Duodenal mucosa (tissue), 2 donors: Measurements from ENCODE around the gene DLG2.
A peak's percentile ranks its signal among the peaks of the same experiment; 100 is the strongest.

Source experiments
- H3K27ac ChIP-seq: one replicate; pipeline ENCODE4 v1.7.0; 2013; ENCODE audit warnings: low read depth, low read length
- H3K27me3 ChIP-seq, 2 donors: one replicate each; pipeline ENCODE4 v1.7.0; 2013; ENCODE audit warnings: low read length in 2 of 2, control low read depth in 1 of 2; ENCODE audit not compliant: insufficient read depth in 2 of 2, control insufficient read depth in 1 of 2
- H3K36me3 ChIP-seq, 2 donors: one replicate each; pipeline ENCODE4 v1.7.0; 2013; ENCODE audit warnings: low read length in 2 of 2, control low read depth in 1 of 2; ENCODE audit not compliant: insufficient read depth in 2 of 2, control insufficient read depth in 1 of 2
- H3K4me1 ChIP-seq, 2 donors: one replicate each; pipeline ENCODE4 v1.7.0; 2013; ENCODE audit warnings: low read length in 2 of 2, control low read depth in 1 of 2; ENCODE audit not compliant: insufficient read depth in 2 of 2, control insufficient read depth in 1 of 2
- H3K4me3 ChIP-seq, 2 donors: one replicate each; pipeline ENCODE4 v1.7.0; 2013; ENCODE audit warnings: low read length in 2 of 2, low read depth in 1 of 2
- H3K9ac ChIP-seq, 2 donors: one replicate each; pipeline ENCODE4 v1.7.0; 2013; ENCODE audit warnings: low read length in 2 of 2, low read depth in 1 of 2
- H3K9me3 ChIP-seq, 2 donors: one replicate each; pipeline ENCODE4 v1.7.0; 2013; ENCODE audit warnings: low read length in 2 of 2, control low read depth in 1 of 2; ENCODE audit not compliant: control insufficient read depth in 1 of 2

The DLG2 gene

GRCh38 chr11:83697518-83697917 is 1929.6 kb downstream of the DLG2 start:
- H3K4me1 ChIP-seq, result peaks cover 19 to 21% of the 10 kb centered on the region in 2 donors
- H3K9me3 ChIP-seq, result no peaks in the 10 kb centered on the region
- no peaks in the 10 kb centered on the region for H3K27me3 ChIP-seq
- no peak overlapping the region for H3K4me3 ChIP-seq
- no peak overlapping the region for H3K27ac ChIP-seq
- no peak overlapping the region for H3K9ac ChIP-seq
- no peaks in the 10 kb centered on the region for H3K36me3 ChIP-seq

DNA sequence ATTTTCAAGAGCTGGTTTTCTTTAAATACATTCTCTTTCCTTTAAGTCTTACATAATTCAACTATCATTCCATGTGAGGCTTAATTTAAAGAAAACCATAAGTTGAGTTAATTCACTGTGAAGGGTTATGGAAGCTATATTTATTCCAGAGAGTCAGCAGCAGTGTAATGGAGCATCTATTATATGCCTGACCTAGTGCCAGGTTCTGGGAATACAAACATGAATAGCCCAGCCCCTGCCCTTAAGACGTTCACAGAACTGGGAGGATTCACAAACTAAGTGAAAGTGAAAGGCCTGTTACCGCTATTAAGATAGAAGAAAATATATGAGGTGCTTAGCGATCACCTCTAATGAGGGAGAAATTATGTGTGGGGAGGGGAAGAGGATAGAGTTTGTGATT is 1932.1 kb downstream of the DLG2 start:
- H3K4me1 ChIP-seq, result peaks cover 32 to 34% of the 10 kb centered on the region in 2 donors
- no peak overlapping the region for H3K27ac ChIP-seq
- no peaks in the 10 kb centered on the region for H3K36me3 ChIP-seq
- H3K27me3 ChIP-seq, result no peaks in the 10 kb centered on the region
- no peak overlapping the region for H3K4me3 ChIP-seq
- H3K9ac ChIP-seq, result no peak overlapping the region
- no peaks in the 10 kb centered on the region for H3K9me3 ChIP-seq

GRCh38 chr11:83694191-83694910 is 1932.8 kb downstream of the DLG2 start:
- Histone ChIP-seq H3K27me3 (no peaks in the 10 kb centered on the region), H3K4me1 (peaks cover 32 to 34% of the 10 kb centered on the region in 2 donors), H3K9me3 (no peaks in the 10 kb centered on the region), H3K9ac (no peak overlapping the region), H3K27ac (no peak overlapping the region), H3K36me3 (no peaks in the 10 kb centered on the region), H3K4me3 (no peak overlapping the region)

DNA sequence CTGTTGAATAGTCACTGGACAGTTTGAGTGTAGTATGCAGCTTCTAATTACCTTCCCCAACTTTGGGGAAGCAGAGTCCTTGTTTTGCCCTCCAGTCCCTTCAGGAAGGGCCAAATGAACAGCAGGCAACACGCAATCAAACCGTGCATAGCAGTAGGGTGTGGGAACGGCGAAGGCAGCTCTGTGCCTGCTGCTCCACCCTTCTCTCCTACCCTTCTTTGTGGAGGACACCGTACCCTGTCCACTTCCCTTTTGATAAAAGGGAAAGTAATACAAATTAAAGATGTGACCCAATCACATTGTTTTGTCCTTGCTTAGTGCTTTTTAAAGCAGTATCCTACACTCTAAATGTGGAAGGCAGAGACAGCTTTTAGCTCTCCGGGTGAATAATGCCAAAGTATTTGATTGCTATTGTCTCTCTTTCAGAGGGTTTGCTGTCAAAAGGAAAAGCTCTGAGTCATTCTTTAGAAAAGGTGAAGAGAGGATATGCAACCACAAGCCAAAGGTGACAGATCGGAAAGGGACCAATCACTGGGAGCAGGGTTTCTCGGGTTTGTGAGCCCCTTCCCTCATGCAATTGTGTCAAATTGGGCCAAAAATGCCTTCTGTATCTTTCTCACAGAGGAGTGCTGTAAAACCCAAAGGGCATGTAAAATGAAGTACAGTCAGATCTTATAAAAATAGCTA is 1933.7 kb downstream of the DLG2 start:
- H3K4me3 ChIP-seq, result no peak overlapping the region
- H3K4me1 ChIP-seq, result peaks cover 32 to 34% of the 10 kb centered on the region in 2 donors
- H3K36me3 ChIP-seq, result no peaks in the 10 kb centered on the region
- H3K27me3 ChIP-seq, result no peaks in the 10 kb centered on the region
- H3K9me3 ChIP-seq, result no peaks in the 10 kb centered on the region
- H3K27ac ChIP-seq, result no peak overlapping the region
- no peak overlapping the region for H3K9ac ChIP-seq

DNA sequence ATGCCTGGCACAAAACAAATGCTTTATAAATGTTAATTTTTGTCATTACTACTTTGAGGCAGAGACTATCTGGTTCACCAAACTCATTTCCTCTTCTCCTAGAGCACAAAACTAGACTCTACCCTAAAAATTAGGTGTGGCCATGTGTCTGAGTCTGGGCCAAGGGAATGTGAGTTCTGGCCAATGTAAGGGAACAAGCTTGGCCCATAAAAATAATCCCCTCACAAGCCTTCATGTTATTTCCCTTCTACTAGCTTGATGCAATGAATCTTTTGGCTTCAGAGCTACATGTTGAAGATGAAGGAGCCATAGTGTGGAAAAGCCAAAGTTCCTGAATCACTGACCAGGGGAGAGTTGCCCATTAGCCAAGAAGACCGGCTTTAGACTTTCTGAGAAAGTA is 1934.5 kb downstream of the DLG2 start:
- H3K27me3 ChIP-seq, result no peaks in the 10 kb centered on the region
- no peaks in the 10 kb centered on the region for H3K36me3 ChIP-seq
- no peak overlapping the region for H3K4me3 ChIP-seq
- H3K9me3 ChIP-seq, result no peaks in the 10 kb centered on the region
- peaks cover 32 to 34% of the 10 kb centered on the region in 2 donors for H3K4me1 ChIP-seq
- H3K9ac ChIP-seq, result no peak overlapping the region
- no peak overlapping the region for H3K27ac ChIP-seq

DNA sequence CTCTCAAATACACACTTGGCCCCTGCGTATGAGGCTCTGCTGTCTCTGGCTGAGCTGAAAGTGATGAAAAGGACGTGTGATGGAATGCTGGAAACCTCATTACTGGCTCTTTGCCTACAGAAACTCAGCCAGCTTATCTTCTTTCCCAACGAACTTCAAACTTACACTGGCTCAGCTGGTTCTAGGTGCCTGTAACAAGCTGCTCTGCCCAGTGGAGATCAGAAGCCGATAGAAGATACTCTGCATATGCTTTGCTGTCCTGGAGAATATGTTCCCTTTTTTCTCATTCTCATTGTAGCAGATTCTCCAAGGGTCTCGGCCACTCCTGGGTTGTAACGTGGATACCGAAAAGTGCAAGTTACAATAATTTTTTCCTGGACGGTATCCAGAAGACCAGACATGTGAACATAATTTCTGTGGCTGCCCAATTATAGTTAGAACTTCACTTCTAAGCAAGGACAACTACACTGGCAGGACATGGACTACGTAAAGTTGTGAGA is 1935.6 kb downstream of the DLG2 start:
- Histone ChIP-seq H3K4me1 (peaks cover 32 to 34% of the 10 kb centered on the region in 2 donors), H3K36me3 (no peaks in the 10 kb centered on the region), H3K27ac (no peak overlapping the region), H3K9me3 (no peaks in the 10 kb centered on the region), H3K9ac (no peak overlapping the region), H3K27me3 (no peaks in the 10 kb centered on the region), H3K4me3 (peak overlapping the region in 1 of 2 donors; percentile 24)

DNA sequence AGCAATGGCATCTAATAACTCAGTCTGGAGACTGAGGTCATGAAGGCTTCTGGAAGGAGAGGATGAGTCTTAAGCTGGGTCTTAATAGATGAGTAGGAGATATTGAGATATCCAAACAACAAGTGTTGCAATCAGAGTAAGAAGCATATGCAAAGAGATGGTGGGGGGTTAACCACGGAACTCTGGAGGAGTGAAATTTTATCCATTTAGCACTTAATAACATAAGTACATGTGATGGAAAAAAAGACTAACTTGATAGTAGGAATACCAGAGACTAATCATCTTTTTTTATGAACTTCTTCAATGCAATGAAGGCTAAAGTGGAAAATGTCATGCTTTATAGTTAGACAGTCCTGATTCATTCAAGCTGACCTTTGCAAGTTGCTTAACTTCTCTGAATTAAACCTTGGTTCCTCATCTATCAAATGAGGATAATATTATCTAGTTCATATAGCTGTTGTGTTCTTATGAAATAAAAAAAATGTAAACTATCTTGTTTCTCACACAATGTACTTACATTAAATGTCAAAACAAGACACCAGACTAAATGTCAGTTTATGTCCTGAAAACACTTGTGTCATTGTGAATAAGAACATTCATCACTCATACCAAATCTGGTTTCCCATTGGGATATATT is 1937.9 kb downstream of the DLG2 start:
- no peaks in the 10 kb centered on the region for H3K36me3 ChIP-seq
- H3K9ac ChIP-seq, result no peak overlapping the region
- H3K27me3 ChIP-seq, result no peaks in the 10 kb centered on the region
- H3K27ac ChIP-seq, result no peak overlapping the region
- no peak overlapping the region for H3K4me3 ChIP-seq
- H3K9me3 ChIP-seq, result no peaks in the 10 kb centered on the region
- H3K4me1 ChIP-seq, result peaks cover 25 to 26% of the 10 kb centered on the region in 2 donors

DNA sequence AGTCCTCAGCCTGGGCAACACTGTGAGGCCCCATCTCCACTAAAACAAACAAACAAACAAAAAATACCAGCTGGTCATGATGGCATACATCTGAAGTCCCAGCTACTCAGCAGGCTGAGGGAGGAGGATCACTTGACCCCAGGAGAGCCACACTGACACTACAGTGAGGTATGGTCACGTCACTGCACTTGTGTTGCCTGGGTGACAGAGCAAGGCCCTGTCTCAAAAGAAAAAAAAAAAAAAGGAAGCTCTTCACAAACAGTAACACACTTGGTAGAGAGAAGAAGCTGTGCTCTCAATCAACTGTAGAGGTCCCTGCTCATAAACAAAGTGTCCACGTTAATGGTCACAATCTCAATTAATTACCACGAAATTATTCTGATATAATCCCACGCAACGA is 1939.4 kb downstream of the DLG2 start:
- no peak overlapping the region for H3K27ac ChIP-seq
- no peaks in the 10 kb centered on the region for H3K27me3 ChIP-seq

DNA sequence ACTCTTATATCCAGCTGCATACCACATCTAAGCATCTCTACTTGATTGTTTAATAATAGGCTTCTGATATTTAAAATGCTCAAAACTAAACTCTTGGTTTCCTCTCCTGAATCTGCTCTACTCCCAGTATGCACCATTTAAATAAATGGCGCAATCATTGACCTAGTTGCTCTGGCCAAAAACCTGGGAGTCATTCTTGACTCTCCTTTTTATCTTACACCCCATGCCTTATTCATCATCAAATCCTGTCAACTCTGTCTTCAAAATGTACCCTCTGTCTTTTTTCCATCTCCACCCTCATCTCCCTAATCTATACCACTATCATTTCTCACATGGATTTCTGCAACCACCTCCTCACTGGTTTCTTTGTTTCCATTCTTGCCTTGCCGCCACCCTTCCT is 1941.4 kb downstream of the DLG2 start:
- peaks cover 0 to 3% of the 10 kb centered on the region in 2 donors for H3K27me3 ChIP-seq
- H3K4me3 ChIP-seq, result no peak overlapping the region
- H3K9me3 ChIP-seq, result no peaks in the 10 kb centered on the region
- H3K27ac ChIP-seq, result no peak overlapping the region
- H3K9ac ChIP-seq, result no peak overlapping the region
- peaks cover 0 to under 1% of the 10 kb centered on the region in 2 donors for H3K4me1 ChIP-seq
- no peaks in the 10 kb centered on the region for H3K36me3 ChIP-seq

More for the DNA sequence above, 1939.4 kb downstream of the DLG2 start:
- H3K9ac ChIP-seq, result no peak overlapping the region
- H3K4me3 ChIP-seq, result no peak overlapping the region
- no peaks in the 10 kb centered on the region for H3K9me3 ChIP-seq
- peaks cover 13% of the 10 kb centered on the region in 2 donors for H3K4me1 ChIP-seq
- no peaks in the 10 kb centered on the region for H3K36me3 ChIP-seq

- Histone ChIP-seq H3K4me1 (no peaks in the 10 kb centered on the region), H3K9ac (no peak overlapping the region), H3K27me3 (peaks cover 0 to 3% of the 10 kb centered on the region in 2 donors), H3K4me3 (no peak overlapping the region), H3K27ac (no peak overlapping the region), H3K36me3 (no peaks in the 10 kb centered on the region), H3K9me3 (no peaks in the 10 kb centered on the region)
Measured at GRCh38 chr11:83684071-83684470, 1943.1 kb downstream of the DLG2 start.
